Neural crest cell (in vitro differentiated cells): ENCODE results near the gene ANXA8. TPM values are rescaled to one million over a fixed set of nuclear protein-coding genes. Genes with fewer than 3 reads are reported as not detected.

Experiments
- DNase-seq: peaks from one replicate; pipeline ENCODE4 v3.0.0; 2021; ENCODE audit warnings: low read depth, mixed read lengths, low spot score
- H3K27ac Mint-ChIP-seq: one replicate; pipeline ENCODE4 v1.8.0; 2021; ENCODE audit warnings: mild to moderate bottlenecking, mixed read lengths; ENCODE audit not compliant: unreplicated experiment
- H3K27me3 Mint-ChIP-seq: 2 replicates; pipeline ENCODE4 v1.8.0; 2021; ENCODE audit warnings: low read depth, mild to moderate bottlenecking, mixed read lengths
- H3K36me3 Mint-ChIP-seq: 2 replicates; pipeline ENCODE4 v1.8.0; 2021; ENCODE audit warnings: low read depth, mild to moderate bottlenecking, mixed read lengths
- H3K4me1 Mint-ChIP-seq: 2 replicates; pipeline ENCODE4 v1.8.0; 2021; ENCODE audit warnings: mixed read lengths
- H3K4me3 Mint-ChIP-seq: one replicate; pipeline ENCODE4 v1.8.0; 2021; ENCODE audit warnings: mild to moderate bottlenecking, mixed read lengths
- H3K9me3 Mint-ChIP-seq: 2 replicates; pipeline ENCODE4 v1.8.0; 2021; ENCODE audit warnings: mixed read lengths
- CTCF ChIP-seq: fragments of 200-600 bp; sonication (generic); conservative IDR thresholded peaks from 2 replicates; pipeline ENCODE4 v1.5.0; 2021; ENCODE audit warnings: antibody characterized with exemption, mild to moderate bottlenecking
- total RNA-seq: library from RNA; stranded (reverse); gene quantifications from 2 replicates; pipeline ENCODE4 v1.2.1, GENCODE V29; 2021

The ANXA8 gene
- total RNA-seq, 1 donor from 2014 or later: not detected

GRCh38 chr10:47420305-47421056 lies 63.4 kb downstream of the ANXA8 start:
- Mint-ChIP-seq H3K27ac (peak overlapping the region; percentile 88), H3K36me3 (no peaks in the 10 kb centered on the region), H3K4me3 (no peak overlapping the region), H3K27me3 (no peaks in the 10 kb centered on the region), H3K9me3 (no peaks in the 10 kb centered on the region), H3K4me1 (peaks cover 16% of the 10 kb centered on the region)
- no peak for TF ChIP-seq CTCF
- no peak for DNase-seq

GRCh38 chr10:47419421-47419820 lies 64.5 kb downstream of the ANXA8 start:
- no peak for DNase-seq
- TF ChIP-seq CTCF: no peak
- no peaks in the 10 kb centered on the region for H3K36me3 Mint-ChIP-seq
- peaks cover 16% of the 10 kb centered on the region for H3K4me1 Mint-ChIP-seq
- H3K27ac Mint-ChIP-seq: no peak overlapping the region
- H3K9me3 Mint-ChIP-seq: no peaks in the 10 kb centered on the region
- no peak overlapping the region for H3K4me3 Mint-ChIP-seq
- no peaks in the 10 kb centered on the region for H3K27me3 Mint-ChIP-seq

GRCh38 chr10:47418966-47419365 lies 64.9 kb downstream of the ANXA8 start:
- Mint-ChIP-seq H3K27me3 (no peaks in the 10 kb centered on the region), H3K9me3 (no peaks in the 10 kb centered on the region), H3K27ac (peak overlapping the region; percentile 94), H3K4me1 (peaks cover 16% of the 10 kb centered on the region), H3K36me3 (no peaks in the 10 kb centered on the region), H3K4me3 (no peak overlapping the region)
- DNase-seq: no peak
- TF ChIP-seq CTCF: no peak

- no peaks in the 10 kb centered on the region for H3K9me3 Mint-ChIP-seq
- DNase-seq: no peak
- peaks cover 16% of the 10 kb centered on the region for H3K4me1 Mint-ChIP-seq
- no peaks in the 10 kb centered on the region for H3K27me3 Mint-ChIP-seq
- no peak for TF ChIP-seq CTCF
- no peaks in the 10 kb centered on the region for H3K36me3 Mint-ChIP-seq
- no peak overlapping the region for H3K27ac Mint-ChIP-seq
- H3K4me3 Mint-ChIP-seq: no peak overlapping the region
These were observed 65.6 kb downstream of the ANXA8 start for GRCh38 chr10:47418321-47418720.

Other genes with a start within 250 kb of the ANXA8 start
- 2.9 and 3.2 TPM in 2 replicates for gene GDF10, start 183.9 kb downstream of the ANXA8 start, total RNA-seq
- gene GDF2, start 161.7 kb downstream of the ANXA8 start, total RNA-seq: not detected in 2 replicates
- gene RBP3, start 135.8 kb downstream of the ANXA8 start, total RNA-seq: not detected in 2 replicates
- gene ZNF488, start 99.8 kb downstream of the ANXA8 start, total RNA-seq: 2.9 and 3.2 TPM in 2 replicates
- not detected in 2 replicates for gene FAM25G, start 7.6 kb upstream of the ANXA8 start, total RNA-seq
- 12.2 and 12.8 TPM in 2 replicates for gene AGAP9, start 39.5 kb upstream of the ANXA8 start, total RNA-seq